OCI-LY7 (cell line): ENCODE results near the gene SLAMF6. TPM values are rescaled to one million over a fixed set of nuclear protein-coding genes. Genes with fewer than 3 reads are reported as not detected.
A peak's percentile ranks its signal among the peaks of the same experiment; 100 is the strongest.

Source experiments
- BruUV-seq: library from RNA; stranded (reverse); fragments of 400-500 nt; replicated peaks from 2 replicates; lab custom pipeline; 2021; lab: Mats Ljungman, UMichigan
- CTCF ChIA-PET: fragments of 300-600 bp; sonication (Branson Sonifier 250); formaldehyde crosslinking; loops from one replicate; lab custom pipeline; 2022; ENCODE audit warnings: antibody characterized with exemption; ENCODE audit not compliant: unreplicated experiment; lab: Charles Lee
- POLR2A ChIA-PET: fragments of 300-600 bp; sonication (Branson Sonifier 250); formaldehyde crosslinking; loops from one replicate; lab custom pipeline; 2022; ENCODE audit warnings: antibody characterized with exemption; lab: Charles Lee
- DNase-seq: peaks from one replicate; pipeline ENCODE4 v3.0.0-alpha.2; 2015; ENCODE audit warnings: low spot score
- H2AFZ ChIP-seq: fragments of 200-600 bp; sonication (generic), shearing (Covaris generic); 2 replicates; pipeline ENCODE4 v1.6.1; 2014; ENCODE audit warnings: mild to moderate bottlenecking, antibody characterized with exemption, low read length, moderate library complexity
- H3K27ac ChIP-seq: fragments of 200-600 bp; sonication (generic); 2 replicates; pipeline ENCODE4 v1.5.1; 2014; ENCODE audit warnings: mixed run types, low read depth, mild to moderate bottlenecking, moderate library complexity, low read length, inconsistent platforms; ENCODE audit not compliant: poor library complexity, severe bottlenecking
- H3K36me3 ChIP-seq: fragments of 200-600 bp; sonication (generic); 2 replicates; pipeline ENCODE4 v1.6.1; 2014; ENCODE audit warnings: mild to moderate bottlenecking, antibody characterized with exemption, low read length, moderate library complexity, mixed read lengths; ENCODE audit not compliant: insufficient read depth
- H3K4me1 ChIP-seq: fragments of 200-600 bp; sonication (generic); 2 replicates; pipeline ENCODE4 v1.5.1; 2014; ENCODE audit warnings: mild to moderate bottlenecking, low read length; ENCODE audit not compliant: insufficient read depth, poor library complexity, severe bottlenecking
- H3K4me2 ChIP-seq: fragments of 200-600 bp; sonication (generic); 2 replicates; pipeline ENCODE4 v1.6.1; 2014; ENCODE audit warnings: mild to moderate bottlenecking, low read length
- H3K4me3 ChIP-seq: fragments of 200-600 bp; sonication (generic); 2 replicates; pipeline ENCODE4 v1.5.1; 2014; ENCODE audit warnings: mild to moderate bottlenecking, low read depth, low read length; ENCODE audit not compliant: poor library complexity, severe bottlenecking
- H3K79me2 ChIP-seq: fragments of 200-600 bp; sonication (generic); 2 replicates; pipeline ENCODE4 v1.6.1; 2016; ENCODE audit warnings: low read depth, mild to moderate bottlenecking, low read length, moderate library complexity, mixed read lengths; ENCODE audit not compliant: insufficient read depth
- H3K9me2 ChIP-seq: fragments of 200-600 bp; sonication (generic); 2 replicates; pipeline ENCODE4 v1.6.1; 2016; ENCODE audit warnings: mild to moderate bottlenecking, low read length, mixed read lengths; ENCODE audit not compliant: insufficient read depth
- H3K9me3 ChIP-seq: fragments of 200-600 bp; sonication (generic); 2 replicates; pipeline ENCODE4 v1.6.1; 2014; ENCODE audit warnings: mild to moderate bottlenecking, mixed run types, low read length, mixed read lengths
- H4K20me1 ChIP-seq: fragments of 200-600 bp; sonication (generic); 2 replicates; pipeline ENCODE4 v1.6.1; 2014; ENCODE audit warnings: mild to moderate bottlenecking, antibody characterized with exemption, low read length, moderate library complexity, mixed read lengths; ENCODE audit not compliant: insufficient read depth
- CTCF ChIP-seq: fragments of 200-600 bp; sonication (generic); conservative IDR thresholded peaks from 2 replicates; pipeline ENCODE4 v1.5.1; 2014; ENCODE audit warnings: mild to moderate bottlenecking, antibody characterized with exemption, low read length, moderate library complexity, mixed read lengths
- EZH2phosphoT487 ChIP-seq: fragments of 200-600 bp; sonication (generic); IDR thresholded peaks from 2 replicates; pipeline ENCODE4 v1.6.1; 2018; ENCODE audit warnings: low read depth, borderline replicate concordance, mild to moderate bottlenecking, mixed run types, antibody characterized with exemption, low read length, moderate library complexity, mixed read lengths
- intact Hi-C: fragments of 100-400 bp; cut with micrococcal nuclease; formaldehyde crosslinking; loops from one replicate; pipeline ENCODE4 v1.10.0; 2022; ENCODE audit not compliant: unreplicated experiment
- total RNA-seq, 2 experiments: library from RNA; depleted of rRNA in 1 of 2; stranded (reverse); fragments of >200 nt in 1 of 2; shearing (Covaris generic) in 1 of 2; gene quantifications; 2 replicates each; pipeline ENCODE4 v1.2.3, GENCODE V29; 2014 to 2022

The SLAMF6 gene
- total RNA-seq, 2 experiments from 2014 or later: 43.0 to 65.1 TPM

GRCh38 chr1:160451859-160452232 lies 71.2 kb downstream of the SLAMF6 start:
- Histone ChIP-seq H3K4me3 (no peak overlapping the region), H3K36me3 (no peaks in the 10 kb centered on the region; the same call in 1 of the 2 replicates), H3K9me3 (no peaks in the 10 kb centered on the region; the same call in 1 of the 2 replicates), H2AFZ (peak overlapping the region; percentile 85; the same call in 1 of the 2 replicates), H3K4me2 (peak overlapping the region; percentile 25; the same call in 1 of the 2 replicates), H4K20me1 (no peaks in the 10 kb centered on the region), H3K27ac (no peak overlapping the region), H3K4me1 (peaks cover 28% of the 10 kb centered on the region), H3K9me2 (no peaks in the 10 kb centered on the region), H3K79me2 (no peaks in the 10 kb centered on the region)
- intact Hi-C loops: no loop called here
- DNase-seq: no peak
- ChIA-PET CTCF (interaction anchor here (0.6 to 1.3 kb wide), 6 partner anchors 9 to 93 kb away, joined by 3 to 5 read pairs (median 4); no protein-coding TSS in a partner anchor), POLR2A (interaction anchor here (0.7 to 3.1 kb wide), 13 partner anchors 8 to 115 kb away, joined by 3 to 40 read pairs (median 5); no protein-coding TSS in a partner anchor)
- TF ChIP-seq CTCF (no peak), EZH2phosphoT487 (no peak)
- BruUV-seq: no TSS peak

- POLR2A ChIA-PET: interaction anchor here (0.6 to 3.1 kb wide), 15 partner anchors 9 to 222 kb away, joined by 3 to 40 read pairs (median 5); no protein-coding TSS in a partner anchor
- intact Hi-C loops: no loop called here
Measured at GRCh38 chr1:160451119-160451858, 71.8 kb downstream of the SLAMF6 start.

More at GRCh38 chr1:160451119-160451858, 71.8 kb downstream of the SLAMF6 start:
- no peaks in the 10 kb centered on the region; the same call in 1 of the 2 replicates for H3K36me3 ChIP-seq
- H2AFZ ChIP-seq: peak overlapping the region; percentile 85; the same call in 1 of the 2 replicates
- no peak overlapping the region for H3K4me3 ChIP-seq
- H3K4me1 ChIP-seq: peaks cover 34% of the 10 kb centered on the region
- H3K9me2 ChIP-seq: no peaks in the 10 kb centered on the region
- BruUV-seq: no TSS peak
- peak overlapping the region; percentile 25 for H3K4me2 ChIP-seq
- no peaks in the 10 kb centered on the region for H4K20me1 ChIP-seq
- DNase-seq: no peak
- TF ChIP-seq CTCF (no peak), EZH2phosphoT487 (no peak)
- no peak overlapping the region for H3K27ac ChIP-seq
- CTCF ChIA-PET: interaction anchor here (0.6 to 1.3 kb wide), 6 partner anchors 9 to 93 kb away, joined by 3 to 5 read pairs (median 4); no protein-coding TSS in a partner anchor
- H3K9me3 ChIP-seq: no peaks in the 10 kb centered on the region; the same call in 1 of the 2 replicates
- H3K79me2 ChIP-seq: no peaks in the 10 kb centered on the region
